HG03354 (cell line): ENCODE data around the gene SURF2.
"Not testable (repeated sequence)": the region's sequence is repeated elsewhere in the genome, so short reads cannot be mapped to it uniquely, and the experiment has no call there.

ENCODE experiments used
- ATAC-seq: cut with Tn5 transposase; IDR thresholded peaks from one replicate; pipeline ENCODE4 v1.9.1; 2021; ENCODE audit warnings: mild to moderate bottlenecking; ENCODE audit not compliant: unreplicated experiment, poor library complexity, severe bottlenecking

Gene SURF2

GRCh38 chr9:133356391-133357091, at the start of gene SURF2, which contains the start of gene SURF1:
TSS of gene SURF2 (plus strand) at chr9:133356550. CDS start at chr9:133356593, 43 bp downstream.
TSS of gene SURF1 (minus strand) at chr9:133356487. CDS start at chr9:133356453, 34 bp downstream.
- ATAC-seq = peak; percentile 79

GRCh38 chr9:133307301-133307700, 49.0 kb upstream of the SURF2 start:
- ATAC-seq = no peak

GRCh38 chr9:133309608-133310007, 46.7 kb upstream of the SURF2 start:
- no peak for ATAC-seq

GRCh38 chr9:133315997-133316396, 40.4 kb upstream of the SURF2 start:
- no peak for ATAC-seq

GRCh38 chr9:133317551-133317950, 38.8 kb upstream of the SURF2 start:
- not testable (repeated sequence) for ATAC-seq

GRCh38 chr9:133320421-133320881, 35.9 kb upstream of the SURF2 start:
- ATAC-seq = no peak

- no peak for ATAC-seq
These were observed 34.9 kb upstream of the SURF2 start for GRCh38 chr9:133321411-133321935.

GRCh38 chr9:133322701-133323100, 33.6 kb upstream of the SURF2 start:
- ATAC-seq = no peak

- no peak for ATAC-seq
These were observed 33.1 kb upstream of the SURF2 start for GRCh38 chr9:133323211-133323610.

GRCh38 chr9:133323991-133324703, 32.2 kb upstream of the SURF2 start:
- ATAC-seq = no peak

- ATAC-seq = not testable (repeated sequence)
These were observed 29.3 kb upstream of the SURF2 start for GRCh38 chr9:133327021-133327420.

- no peak for ATAC-seq
These were observed 28.4 kb upstream of the SURF2 start for GRCh38 chr9:133327834-133328484.

- not testable (repeated sequence) for ATAC-seq
These were observed 26.8 kb upstream of the SURF2 start for GRCh38 chr9:133329306-133330156.

- no peak for ATAC-seq
These were observed 25.1 kb upstream of the SURF2 start for GRCh38 chr9:133331221-133331620.

- ATAC-seq = no peak
These were observed 24.5 kb upstream of the SURF2 start for GRCh38 chr9:133331641-133332380.

GRCh38 chr9:133332381-133332730, 24.0 kb upstream of the SURF2 start:
- no peak for ATAC-seq

- ATAC-seq = no peak
These were observed 23.3 kb upstream of the SURF2 start for GRCh38 chr9:133333011-133333410.

GRCh38 chr9:133333566-133333965, 22.8 kb upstream of the SURF2 start:
- no peak for ATAC-seq

GRCh38 chr9:133334161-133334560, 22.2 kb upstream of the SURF2 start:
- ATAC-seq = no peak
